Adrenal gland (tissue), 12 donors: ENCODE results near the gene ANTKMT. TPM values are rescaled to one million over a fixed set of nuclear protein-coding genes. Genes with fewer than 3 reads are reported as not detected.

Experiments used
- DNase-seq, 7 donors: peaks; one replicate each; pipeline ENCODE4 v3.0.0-alpha.2; 2019 to 2020
- H3K27ac ChIP-seq, 5 donors: fragments of 200-600 bp; sonication (generic) in 4 of 5; 1 replicate in 3 of 5; 2 replicates in 2 of 5; pipeline versions ENCODE4 v1.5.1 to v1.8.0; 2016 to 2020; ENCODE audit warnings: mild to moderate bottlenecking in 1 of 5
- H3K27me3 ChIP-seq: fragments of 200-600 bp; 2 replicates; pipeline ENCODE4 v1.8.0; 2021
- H3K36me3 ChIP-seq, 2 donors: fragments of 200-600 bp; replicated peaks in 1 of 2; 1 replicate in 1 of 2; 2 replicates in 1 of 2; pipeline versions ENCODE4 v1.5.1 to v1.8.0; 2018 to 2022
- H3K4me1 ChIP-seq, 2 donors: fragments of 200-600 bp; replicated peaks in 1 of 2; 1 replicate in 1 of 2; 2 replicates in 1 of 2; pipeline versions ENCODE4 v1.5.1 to v1.8.0; 2018 to 2021
- H3K4me3 ChIP-seq, 4 donors: fragments of 200-600 bp; sonication (generic) in 3 of 4; one replicate each; pipeline ENCODE4 v1.5.1; 2016 to 2018
- H3K9me3 ChIP-seq, 3 donors: fragments of 200-600 bp; sonication (generic) in 1 of 3; replicated peaks in 1 of 3; 1 replicate in 2 of 3; 2 replicates in 1 of 3; pipeline versions ENCODE4 v1.5.1 to v1.8.0; 2016 to 2021
- POLR2A ChIP-seq, 2 donors: fragments of 450-650 bp; IDR thresholded peaks; one replicate each; pipeline ENCODE4 v1.6.1; 2017; ENCODE audit warnings: antibody characterized with exemption in 2 of 2, mild to moderate bottlenecking in 2 of 2, moderate library complexity in 1 of 2
- WGBS, 4 donors: extraction: QIAGEN DNeasy Blood & Tissue Kit in 2 of 4; methylation state at CpG; one replicate each; pipeline versions ENCODE4 v1.1.5 to v1.1.7; 2013 to 2017; 5-methylcytosine and 5-hydroxymethylcytosine counted together
- intact Hi-C, 2 donors: fragments of 100-400 bp; cut with DNase I; formaldehyde crosslinking; loops; one replicate each; pipeline versions ENCODE4 v1.14.1 to v1.15.0; 2022 to 2023
- polyA plus RNA-seq, 3 donors: library from polyadenylated mRNA; stranded (reverse); fragments of 200-250 nt in 2 of 3; fragments of 350-450 nt in 1 of 3; fragmentation: Illumina TruSeq in 1 of 3; extraction: RNeasy Lipid Tissue Mini Kit (QIAGEN cat#74804) in 1 of 3; gene quantifications; one replicate each; pipeline ENCODE4 v1.2.3, GENCODE V29; 2013 to 2014
- total RNA-seq, 9 donors: library from RNA; depleted of rRNA in 4 of 9; stranded (reverse); fragments of >200 nt in 4 of 9; fragments of 120-200 nt in 1 of 9; fragmentation: NEBNext Ultra II Directional in 1 of 9; extraction: Animal tissue kit (Norgen Biotek cat#: 25700) in 1 of 9; gene quantifications; one replicate each; pipeline versions ENCODE4 v1.1.0 to v1.2.4, GENCODE V29; 2013 to 2023
- TF ChIP-seq, protein P1 (sequence below), 6 experiments: fragments of 450-650 bp in 4 of 6; fragments of 200-600 bp in 2 of 6; sonication (generic) in 1 of 6; IDR thresholded peaks; 1 replicate in 5 of 6; 2 replicates in 1 of 6; pipeline versions ENCODE4 v1.5.1 to v1.8.0; 2016 to 2021; ENCODE audit warnings: antibody characterized with exemption in 6 of 6, mild to moderate bottlenecking in 2 of 6, moderate library complexity in 1 of 6
- donor health status: healthy with polysubstance abuse.
- donor health status: Bipolar disorder and iron deficiency.
- donor health status: DM: yes; HTN: yes; CAD: no.
- donor health status: DM: no; HTN: no; CAD: no.
- donor health status: DM: no; HTN: no; CAD: no.
- donor health status: DM: yes; HTN: yes; CAD: no.

ANTKMT gene
- total and polyA plus RNA-seq, 12 donors = 0.48 to 127 (median 64.1) TPM

DNA sequence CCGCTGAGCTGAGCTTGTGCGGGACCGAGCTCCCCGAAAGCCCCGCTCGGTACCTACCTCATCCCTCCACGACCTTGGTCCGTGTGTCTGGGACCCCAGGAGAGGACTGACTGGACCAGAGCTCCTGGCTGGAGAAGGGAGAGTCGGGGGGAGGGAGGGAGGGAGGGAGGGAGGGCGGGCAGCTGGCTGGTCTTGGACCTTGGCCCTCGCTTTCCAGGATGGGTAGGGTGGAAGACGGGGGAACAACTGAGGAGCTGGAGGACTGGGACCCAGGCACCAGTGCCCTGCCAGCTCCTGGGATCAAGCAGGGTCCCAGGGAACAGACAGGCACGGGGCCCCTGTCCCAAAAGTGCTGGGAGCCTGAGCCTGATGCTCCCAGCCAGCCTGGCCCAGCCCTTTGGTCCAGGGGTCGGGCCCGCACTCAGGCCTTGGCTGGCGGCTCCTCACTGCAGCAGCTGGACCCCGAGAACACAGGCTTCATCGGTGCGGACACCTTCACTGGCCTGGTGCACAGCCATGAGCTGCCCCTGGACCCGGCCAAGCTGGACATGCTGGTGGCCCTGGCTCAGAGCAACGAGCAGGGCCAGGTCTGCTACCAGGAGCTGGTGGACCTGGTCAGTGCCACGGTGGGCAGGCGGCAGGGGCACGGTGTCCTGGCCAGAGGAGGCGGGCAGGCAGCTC lies 44.9 kb upstream of the ANTKMT start:
- DNase-seq = no peak
- peaks cover 0 to 27% of the 10 kb centered on the region in 2 donors for H3K36me3 ChIP-seq
- H3K27me3 ChIP-seq = no peaks in the 10 kb centered on the region
- intact Hi-C loops = no loop called here
- WGBS, 4 donors = 19 to 48% (median 32%) methylated on average over 3 to 25 of the region's 25 CpGs
- no peaks in the 10 kb centered on the region for H3K9me3 ChIP-seq
- TF ChIP-seq, protein P1, sequence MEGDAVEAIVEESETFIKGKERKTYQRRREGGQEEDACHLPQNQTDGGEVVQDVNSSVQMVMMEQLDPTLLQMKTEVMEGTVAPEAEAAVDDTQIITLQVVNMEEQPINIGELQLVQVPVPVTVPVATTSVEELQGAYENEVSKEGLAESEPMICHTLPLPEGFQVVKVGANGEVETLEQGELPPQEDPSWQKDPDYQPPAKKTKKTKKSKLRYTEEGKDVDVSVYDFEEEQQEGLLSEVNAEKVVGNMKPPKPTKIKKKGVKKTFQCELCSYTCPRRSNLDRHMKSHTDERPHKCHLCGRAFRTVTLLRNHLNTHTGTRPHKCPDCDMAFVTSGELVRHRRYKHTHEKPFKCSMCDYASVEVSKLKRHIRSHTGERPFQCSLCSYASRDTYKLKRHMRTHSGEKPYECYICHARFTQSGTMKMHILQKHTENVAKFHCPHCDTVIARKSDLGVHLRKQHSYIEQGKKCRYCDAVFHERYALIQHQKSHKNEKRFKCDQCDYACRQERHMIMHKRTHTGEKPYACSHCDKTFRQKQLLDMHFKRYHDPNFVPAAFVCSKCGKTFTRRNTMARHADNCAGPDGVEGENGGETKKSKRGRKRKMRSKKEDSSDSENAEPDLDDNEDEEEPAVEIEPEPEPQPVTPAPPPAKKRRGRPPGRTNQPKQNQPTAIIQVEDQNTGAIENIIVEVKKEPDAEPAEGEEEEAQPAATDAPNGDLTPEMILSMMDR (IDR thresholded peaks at IDR 0.05) = no peak
- TF ChIP-seq POLR2A (IDR thresholded peaks at IDR 0.05) = no peak
- peak overlapping the region in 1 of 4 donors; percentile 51 for H3K4me3 ChIP-seq
- H3K4me1 ChIP-seq = peaks cover 17 to 19% of the 10 kb centered on the region in 2 donors
- H3K27ac ChIP-seq = peak overlapping the region in 1 of 5 donors; percentile 77

DNA sequence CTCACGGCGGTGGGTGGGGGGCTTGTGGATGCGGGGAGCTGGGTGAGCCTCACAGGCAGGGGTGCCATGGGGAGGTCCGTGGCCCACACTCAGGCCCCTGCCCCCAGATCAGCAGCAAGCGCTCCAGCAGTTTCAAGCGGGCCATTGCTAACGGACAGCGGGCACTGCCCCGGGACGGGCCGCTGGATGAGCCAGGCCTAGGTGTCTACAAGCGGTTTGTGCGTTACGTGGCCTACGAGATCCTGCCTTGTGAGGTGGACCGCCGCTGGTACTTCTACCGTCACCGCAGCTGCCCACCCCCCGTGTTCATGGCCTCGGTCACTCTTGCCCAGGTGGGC lies 44.4 kb upstream of the ANTKMT start:
- WGBS, 4 donors = 89 to 93% (median 91%) methylated on average over 10 to 21 of the region's 21 CpGs

DNA sequence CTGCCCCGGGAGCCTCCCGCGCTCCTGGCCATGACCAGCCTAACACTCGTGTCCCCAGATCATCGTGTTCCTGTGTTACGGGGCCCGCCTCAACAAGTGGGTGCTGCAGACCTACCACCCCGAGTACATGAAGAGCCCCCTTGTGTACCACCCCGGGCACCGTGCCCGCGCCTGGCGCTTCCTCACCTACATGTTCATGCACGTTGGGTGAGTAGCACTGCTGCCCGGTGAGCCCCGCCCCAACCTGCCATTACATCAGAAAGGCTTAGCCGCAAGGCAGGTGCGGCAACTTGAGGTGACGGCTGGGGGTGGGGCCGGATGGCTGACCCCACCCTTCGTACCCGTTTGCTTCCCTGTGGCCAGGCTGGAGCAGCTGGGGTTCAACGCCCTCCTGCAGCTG lies 44.0 kb upstream of the ANTKMT start:
- Histone ChIP-seq H3K27me3 (no peaks in the 10 kb centered on the region), H3K4me3 (no peak overlapping the region), H3K4me1 (peaks cover 25 to 26% of the 10 kb centered on the region in 2 donors), H3K36me3 (peaks cover 0 to 25% of the 10 kb centered on the region in 2 donors), H3K9me3 (no peaks in the 10 kb centered on the region), H3K27ac (no peak overlapping the region)
- DNase-seq = no peak
- TF ChIP-seq POLR2A (IDR thresholded peaks at IDR 0.05) = no peak
- TF ChIP-seq, protein P1 (IDR thresholded peaks at IDR 0.05) = no peak
- WGBS, 4 donors = 70 to 91% (median 77%) methylated on average over 4 to 23 of the region's 23 CpGs
- intact Hi-C loops = no loop called here

More for the DNA sequence above, 44.4 kb upstream of the ANTKMT start:
- TF ChIP-seq, protein P1 (IDR thresholded peaks at IDR 0.05) = no peak
- TF ChIP-seq POLR2A (IDR thresholded peaks at IDR 0.05) = no peak
- Histone ChIP-seq H3K9me3 (no peaks in the 10 kb centered on the region), H3K27me3 (no peaks in the 10 kb centered on the region), H3K27ac (no peak overlapping the region), H3K4me1 (peaks cover 23 to 24% of the 10 kb centered on the region in 2 donors), H3K36me3 (peaks cover 0 to 25% of the 10 kb centered on the region in 2 donors), H3K4me3 (no peak overlapping the region)
- intact Hi-C loops = no loop called here
- no peak for DNase-seq

DNA sequence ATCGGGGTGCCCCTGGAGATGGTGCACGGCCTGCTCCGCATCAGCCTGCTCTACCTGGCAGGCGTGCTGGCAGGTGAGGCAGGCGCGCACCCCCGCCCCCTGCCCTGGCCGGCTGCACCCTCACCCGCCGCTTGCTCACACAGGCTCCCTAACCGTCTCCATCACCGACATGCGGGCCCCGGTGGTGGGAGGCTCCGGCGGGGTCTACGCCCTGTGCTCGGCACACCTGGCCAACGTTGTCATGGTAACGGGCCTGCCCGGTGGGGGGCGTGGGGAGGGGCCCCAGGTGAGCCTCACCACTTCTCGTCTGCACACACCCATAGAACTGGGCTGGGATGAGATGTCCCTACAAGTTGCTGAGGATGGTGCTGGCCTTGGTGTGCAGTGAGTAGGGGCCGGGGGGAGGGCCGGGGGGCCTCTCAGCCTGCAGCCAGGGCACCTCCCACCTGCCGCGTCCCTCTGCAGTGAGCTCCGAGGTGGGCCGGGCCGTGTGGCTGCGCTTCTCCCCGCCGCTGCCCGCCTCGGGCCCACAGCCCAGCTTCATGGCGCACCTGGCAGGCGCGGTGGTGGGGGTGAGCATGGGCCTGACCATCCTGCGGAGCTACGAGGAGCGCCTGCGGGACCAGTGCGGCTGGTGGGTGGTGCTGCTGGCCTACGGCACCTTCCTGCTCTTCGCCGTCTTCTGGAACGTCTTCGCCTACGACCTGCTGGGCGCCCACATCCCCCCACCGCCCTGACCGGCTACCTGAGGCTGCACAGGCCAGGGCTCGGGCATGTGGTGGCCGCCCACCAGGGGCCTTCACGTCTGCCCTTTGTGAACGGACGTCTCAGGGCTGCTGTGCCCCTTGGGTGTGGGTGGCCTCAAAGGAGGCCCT lies 43.4 kb upstream of the ANTKMT start:
- DNase-seq = no peak
- no peaks in the 10 kb centered on the region for H3K9me3 ChIP-seq
- intact Hi-C loops = no loop called here
- no peak for TF ChIP-seq POLR2A (IDR thresholded peaks at IDR 0.05)
- TF ChIP-seq, protein P1 (IDR thresholded peaks at IDR 0.05) = no peak
- peaks cover 0 to 25% of the 10 kb centered on the region in 2 donors for H3K36me3 ChIP-seq
- 64 to 90% (median 76%) methylated on average over 10 to 57 of the region's 57 CpGs for WGBS, 4 donors
- no peaks in the 10 kb centered on the region for H3K27me3 ChIP-seq
- H3K4me3 ChIP-seq = no peak overlapping the region
- no peak overlapping the region for H3K27ac ChIP-seq
- H3K4me1 ChIP-seq = peaks cover 25 to 33% of the 10 kb centered on the region in 2 donors
